Measurements from ENCODE around the gene CPS1. TPM values are rescaled to one million over a fixed set of nuclear protein-coding genes. Genes with fewer than 3 reads are reported as not detected.

CPS1 gene
- total RNA-seq, 1 donor from 2014 or later, result 8.0 TPM

DNA sequence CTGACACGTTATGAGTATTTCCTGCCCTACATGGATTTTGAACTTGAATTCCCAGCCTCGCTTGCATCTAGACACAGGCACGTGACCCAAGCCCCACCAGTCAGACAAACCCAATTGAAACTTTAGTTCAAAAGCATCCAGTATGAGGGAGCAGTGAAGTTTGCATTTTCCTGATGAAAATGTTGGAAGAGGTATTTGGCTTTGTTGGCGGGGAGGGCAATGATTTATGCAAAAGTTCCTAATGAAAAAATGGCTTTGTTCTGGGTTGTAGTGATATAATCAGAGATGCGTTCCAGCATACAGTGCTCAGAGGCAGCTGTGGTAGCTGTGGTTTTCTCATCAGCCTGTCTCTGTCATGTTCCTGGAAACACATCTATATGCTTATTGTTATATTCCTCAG, 36.8 kb upstream of the CPS1 start:
- no peaks in the 10 kb centered on the region for H3K9me3 ChIP-seq (ENCODE audit: insufficient read depth, low read depth, low read length)
- FAIRE-seq, result no peak

GRCh38 chr2:210522399-210522798, 34.0 kb upstream of the CPS1 start:
- H3K36me3 ChIP-seq (ENCODE audit: insufficient read depth, low read length), result no peaks in the 10 kb centered on the region
- no peak overlapping the region for H3K4me2 ChIP-seq (ENCODE audit: low read length)
- H3K9me3 Mint-ChIP-seq (ENCODE audit: unreplicated experiment), result no peaks in the 10 kb centered on the region
- no peaks in the 10 kb centered on the region for H3K4me1 Mint-ChIP-seq (ENCODE audit: low read depth, unreplicated experiment)
- no peak overlapping the region for H2AFZ ChIP-seq (ENCODE audit: low read depth, low read length)
- no peaks in the 10 kb centered on the region for H3K27me3 Mint-ChIP-seq (ENCODE audit: low read depth, unreplicated experiment)
- no peaks in the 10 kb centered on the region for H3K27me3 ChIP-seq (ENCODE audit: insufficient read depth, low read length)
- TF ChIP-seq EZH2 (IDR thresholded peaks at IDR 0.05; ENCODE audit: insufficient read depth, low read length) (no peak), CTCF (IDR thresholded peaks at IDR 0.05; ENCODE audit: insufficient read depth, low read depth, low read length) (no peak)
- no peak overlapping the region for H3K27ac Mint-ChIP-seq (ENCODE audit: unreplicated experiment)
- H3K9me3 ChIP-seq (ENCODE audit: insufficient read depth, low read depth, low read length), result no peaks in the 10 kb centered on the region
- DNase-seq (ENCODE audit: low read depth) (no peak), FAIRE-seq (no peak)
- H3K4me1 ChIP-seq (ENCODE audit: insufficient read depth, low read length), result no peaks in the 10 kb centered on the region
- H3K36me3 Mint-ChIP-seq (ENCODE audit: low read depth, unreplicated experiment), result no peaks in the 10 kb centered on the region
- H3K27ac ChIP-seq (ENCODE audit: low read depth, low read length), result no peak overlapping the region
- no peaks in the 10 kb centered on the region for H4K20me1 ChIP-seq (ENCODE audit: insufficient read depth, low read length)
- H3K9ac ChIP-seq (ENCODE audit: low read length), result no peak overlapping the region
- H3K79me2 ChIP-seq (ENCODE audit: insufficient read depth, low read length), result no peaks in the 10 kb centered on the region
- H3K4me3 ChIP-seq (ENCODE audit: insufficient read depth, low read depth, low read length), result no peak overlapping the region
- H3K4me3 Mint-ChIP-seq (ENCODE audit: unreplicated experiment), result no peak overlapping the region

More for the DNA sequence above, 36.8 kb upstream of the CPS1 start:
- TF ChIP-seq EZH2 (IDR thresholded peaks at IDR 0.05; ENCODE audit: insufficient read depth, low read length), result no peak
- TF ChIP-seq CTCF (IDR thresholded peaks at IDR 0.05; ENCODE audit: insufficient read depth, low read depth, low read length), result no peak
- no peak overlapping the region for H3K9ac ChIP-seq (ENCODE audit: low read length)
- no peaks in the 10 kb centered on the region for H3K36me3 Mint-ChIP-seq (ENCODE audit: low read depth, unreplicated experiment)
- H3K4me3 ChIP-seq (ENCODE audit: insufficient read depth, low read depth, low read length), result no peak overlapping the region
- no peaks in the 10 kb centered on the region for H3K27me3 Mint-ChIP-seq (ENCODE audit: low read depth, unreplicated experiment)
- H3K9me3 Mint-ChIP-seq (ENCODE audit: unreplicated experiment), result peaks cover 2% of the 10 kb centered on the region
- H3K27ac ChIP-seq (ENCODE audit: low read depth, low read length), result no peak overlapping the region
- no peak overlapping the region for H3K4me2 ChIP-seq (ENCODE audit: low read length)
- no peak overlapping the region for H3K27ac Mint-ChIP-seq (ENCODE audit: unreplicated experiment)
- no peak overlapping the region for H3K4me3 Mint-ChIP-seq (ENCODE audit: unreplicated experiment)
- H3K4me1 ChIP-seq (ENCODE audit: insufficient read depth, low read length), result no peaks in the 10 kb centered on the region
- no peak overlapping the region for H2AFZ ChIP-seq (ENCODE audit: low read depth, low read length)
- H4K20me1 ChIP-seq (ENCODE audit: insufficient read depth, low read length), result no peaks in the 10 kb centered on the region
- no peaks in the 10 kb centered on the region for H3K27me3 ChIP-seq (ENCODE audit: insufficient read depth, low read length)
- H3K36me3 ChIP-seq (ENCODE audit: insufficient read depth, low read length), result no peaks in the 10 kb centered on the region
- no peak for DNase-seq (ENCODE audit: low read depth)
- no peaks in the 10 kb centered on the region for H3K4me1 Mint-ChIP-seq (ENCODE audit: low read depth, unreplicated experiment)
- no peaks in the 10 kb centered on the region for H3K79me2 ChIP-seq (ENCODE audit: insufficient read depth, low read length)

GRCh38 chr2:210523650-210524289, 32.6 kb upstream of the CPS1 start:
- Histone ChIP-seq H3K4me3 (ENCODE audit: insufficient read depth, low read depth, low read length) (no peak overlapping the region), H3K9me3 (ENCODE audit: insufficient read depth, low read depth, low read length) (no peaks in the 10 kb centered on the region), H3K79me2 (ENCODE audit: insufficient read depth, low read length) (no peaks in the 10 kb centered on the region), H3K27me3 (ENCODE audit: insufficient read depth, low read length) (no peaks in the 10 kb centered on the region), H3K4me2 (ENCODE audit: low read length) (no peak overlapping the region), H4K20me1 (ENCODE audit: insufficient read depth, low read length) (no peaks in the 10 kb centered on the region), H3K36me3 (ENCODE audit: insufficient read depth, low read length) (no peaks in the 10 kb centered on the region), H2AFZ (ENCODE audit: low read depth, low read length) (no peak overlapping the region), H3K27ac (ENCODE audit: low read depth, low read length) (no peak overlapping the region), H3K9ac (ENCODE audit: low read length) (no peak overlapping the region), H3K4me1 (ENCODE audit: insufficient read depth, low read length) (no peaks in the 10 kb centered on the region)
- Mint-ChIP-seq H3K27me3 (ENCODE audit: low read depth, unreplicated experiment) (no peaks in the 10 kb centered on the region), H3K36me3 (ENCODE audit: low read depth, unreplicated experiment) (no peaks in the 10 kb centered on the region), H3K4me1 (ENCODE audit: low read depth, unreplicated experiment) (no peaks in the 10 kb centered on the region), H3K27ac (ENCODE audit: unreplicated experiment) (no peak overlapping the region), H3K9me3 (ENCODE audit: unreplicated experiment) (no peaks in the 10 kb centered on the region), H3K4me3 (ENCODE audit: unreplicated experiment) (no peak overlapping the region)
- TF ChIP-seq EZH2 (IDR thresholded peaks at IDR 0.05; ENCODE audit: insufficient read depth, low read length) (no peak), CTCF (IDR thresholded peaks at IDR 0.05; ENCODE audit: insufficient read depth, low read depth, low read length) (no peak)
- no peak for DNase-seq (ENCODE audit: low read depth)
- FAIRE-seq, result no peak

All from astrocyte (in vitro differentiated cells and primary cell).